Effector memory CD4-positive, alpha-beta T cell (primary cell): ENCODE results near the gene CPNE9.
A peak's percentile ranks its signal among the peaks of the same experiment; 100 is the strongest.
"Not testable (repeated sequence)": the region's sequence is repeated elsewhere in the genome, so short reads cannot be mapped to it uniquely, and the experiment has no call there.

ENCODE experiments used
- DNase-seq, 3 donors: peaks; one replicate each; pipeline ENCODE4 v3.0.0-alpha.2; 2020
- H3K27ac ChIP-seq: 2 replicates; pipeline ENCODE4 v1.7.0; 2013; ENCODE audit warnings: mild to moderate bottlenecking, low read length, moderate library complexity; ENCODE audit not compliant: insufficient read depth, poor library complexity, severe bottlenecking
- H3K27me3 ChIP-seq: replicated peaks from 2 replicates; pipeline ENCODE4 v1.7.0; 2013; ENCODE audit warnings: mild to moderate bottlenecking, low read length; ENCODE audit not compliant: insufficient read depth, control insufficient read depth, poor library complexity, severe bottlenecking
- H3K36me3 ChIP-seq: 2 replicates; pipeline ENCODE4 v1.7.0; 2013; ENCODE audit warnings: mild to moderate bottlenecking, low read length, moderate library complexity; ENCODE audit not compliant: control insufficient read depth, insufficient read depth
- H3K4me1 ChIP-seq: 2 replicates; pipeline ENCODE4 v1.7.0; 2013; ENCODE audit warnings: low read length, mild to moderate bottlenecking; ENCODE audit not compliant: control insufficient read depth, insufficient read depth, poor library complexity, severe bottlenecking
- H3K4me3 ChIP-seq: 2 replicates; pipeline ENCODE4 v1.7.0; 2013; ENCODE audit warnings: low read length, low read depth, mild to moderate bottlenecking; ENCODE audit not compliant: insufficient read depth, poor library complexity, severe bottlenecking
- H3K9me3 ChIP-seq: 2 replicates; pipeline ENCODE4 v1.7.0; 2013; ENCODE audit warnings: mild to moderate bottlenecking, low read length, moderate library complexity; ENCODE audit not compliant: control insufficient read depth

CPNE9 gene

DNA sequence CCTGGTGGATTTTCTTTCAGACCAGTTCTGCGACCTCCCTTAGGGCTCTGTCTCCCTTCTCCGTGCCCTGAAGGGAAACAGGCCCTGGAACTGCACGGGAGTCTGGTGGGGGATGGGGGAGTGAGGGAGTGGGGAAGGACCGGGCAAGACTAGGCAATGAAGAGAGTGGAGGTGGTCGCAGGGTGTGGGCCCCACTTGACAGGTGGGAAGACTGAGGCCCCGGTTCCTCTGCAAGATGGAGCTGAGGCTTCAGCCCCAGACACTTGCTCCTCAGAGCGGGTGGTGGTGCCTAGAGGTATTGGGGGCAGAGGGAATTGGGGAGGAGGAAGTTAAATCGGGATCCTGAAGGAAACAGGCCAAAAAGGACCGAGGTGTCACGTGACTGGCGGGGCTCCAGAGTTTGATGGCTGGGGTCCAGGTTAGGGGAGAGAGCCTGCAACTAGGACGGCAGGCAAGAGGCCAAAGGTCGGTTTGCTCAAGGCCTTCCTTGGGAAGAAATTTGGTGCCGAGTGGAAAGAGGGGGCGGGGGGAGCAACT lies 66.7 kb downstream of the CPNE9 start:
- Histone ChIP-seq H3K4me3 (peak overlapping the region; percentile 59), H3K27ac (no peak overlapping the region), H3K36me3 (no peaks in the 10 kb centered on the region), H3K27me3 (no peaks in the 10 kb centered on the region), H3K9me3 (no peaks in the 10 kb centered on the region), H3K4me1 (peaks cover 12% of the 10 kb centered on the region)
- DNase-seq, result no peak

DNA sequence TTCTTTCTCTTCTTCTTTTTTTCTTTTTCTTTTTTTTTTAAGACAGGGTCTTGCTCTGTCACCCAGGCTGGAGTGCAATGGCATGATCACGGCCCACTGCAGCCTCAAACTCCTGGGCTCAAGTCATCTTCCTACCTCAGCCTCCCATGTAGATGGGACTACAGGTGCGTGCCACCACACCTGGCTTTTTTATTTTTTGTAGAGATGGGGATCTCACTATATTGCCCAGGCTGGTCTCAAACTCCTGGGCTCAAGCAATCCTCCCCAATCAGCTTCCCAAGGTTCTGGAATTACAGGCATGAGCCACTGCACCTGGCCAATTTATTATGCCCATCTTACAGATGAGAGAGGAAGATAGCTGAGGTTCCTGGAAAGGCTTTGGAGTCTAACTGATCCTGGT lies 67.4 kb downstream of the CPNE9 start:
- peaks cover 12% of the 10 kb centered on the region for H3K4me1 ChIP-seq
- H3K4me3 ChIP-seq, H3K27ac ChIP-seq, H3K9me3 ChIP-seq, DNase-seq, H3K36me3 ChIP-seq, H3K27me3 ChIP-seq: not testable (repeated sequence)

DNA sequence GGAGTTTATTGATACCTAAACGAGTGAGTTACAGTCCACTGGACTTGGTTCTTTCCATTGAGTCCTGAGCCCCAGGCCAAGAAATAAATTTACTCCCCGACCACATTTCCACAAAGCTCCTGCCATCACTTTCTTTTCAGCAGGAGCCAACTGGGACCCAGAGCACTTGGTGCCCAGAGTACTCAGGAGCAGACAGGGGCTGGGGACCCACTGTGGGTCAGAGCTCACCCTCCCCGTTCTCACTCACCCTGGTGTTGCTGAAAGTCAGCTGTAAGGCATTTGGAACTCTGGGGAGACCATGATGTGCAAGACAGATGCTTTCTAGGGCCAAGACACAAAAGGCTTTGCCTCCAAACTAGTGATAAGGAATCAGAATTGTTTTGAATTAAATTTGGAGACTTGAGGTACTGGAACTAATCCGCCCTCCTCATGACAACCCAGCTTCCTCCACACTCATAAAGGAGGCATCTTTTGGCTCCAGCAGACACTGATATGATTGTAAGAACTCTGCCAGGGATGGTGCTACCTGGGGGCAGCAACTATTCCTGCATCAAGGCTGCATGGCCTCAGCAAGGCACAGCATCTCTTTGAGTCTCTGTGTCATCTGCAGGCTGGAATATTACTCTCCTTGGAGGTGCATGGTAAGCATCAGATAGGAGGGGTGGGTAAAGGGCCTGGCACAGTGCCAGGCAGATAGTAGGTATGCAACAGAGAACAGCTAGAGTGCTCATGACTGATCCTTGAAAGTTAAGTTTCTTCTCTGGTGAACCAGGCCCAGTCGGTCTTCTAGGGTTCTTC lies 73.5 kb downstream of the CPNE9 start:
- Histone ChIP-seq H3K27me3 (no peaks in the 10 kb centered on the region), H3K36me3 (peaks cover 8% of the 10 kb centered on the region), H3K4me3 (no peak overlapping the region), H3K9me3 (no peaks in the 10 kb centered on the region), H3K4me1 (peaks cover 25% of the 10 kb centered on the region), H3K27ac (no peak overlapping the region)
- DNase-seq, result no peak

DNA sequence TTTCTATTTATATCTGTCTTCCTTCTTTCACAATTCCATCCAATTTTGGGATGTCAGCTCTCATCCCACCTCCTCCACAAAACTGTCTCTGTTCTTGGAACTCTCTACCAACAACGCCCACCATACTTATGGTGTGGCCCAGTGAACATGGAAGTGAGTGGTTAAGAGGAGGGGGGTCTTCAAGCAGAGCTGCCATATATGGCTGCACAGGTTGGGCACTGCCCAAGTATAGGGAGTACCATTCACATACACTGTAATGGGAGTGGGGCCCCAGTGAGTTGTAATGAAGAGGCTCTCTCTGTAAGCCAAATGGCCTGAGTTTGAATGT lies 74.0 kb downstream of the CPNE9 start:
- Histone ChIP-seq H3K9me3 (no peaks in the 10 kb centered on the region), H3K4me3 (no peak overlapping the region), H3K27me3 (no peaks in the 10 kb centered on the region), H3K27ac (no peak overlapping the region), H3K36me3 (peaks cover 9% of the 10 kb centered on the region), H3K4me1 (peaks cover 25% of the 10 kb centered on the region)
- DNase-seq, result no peak

DNA sequence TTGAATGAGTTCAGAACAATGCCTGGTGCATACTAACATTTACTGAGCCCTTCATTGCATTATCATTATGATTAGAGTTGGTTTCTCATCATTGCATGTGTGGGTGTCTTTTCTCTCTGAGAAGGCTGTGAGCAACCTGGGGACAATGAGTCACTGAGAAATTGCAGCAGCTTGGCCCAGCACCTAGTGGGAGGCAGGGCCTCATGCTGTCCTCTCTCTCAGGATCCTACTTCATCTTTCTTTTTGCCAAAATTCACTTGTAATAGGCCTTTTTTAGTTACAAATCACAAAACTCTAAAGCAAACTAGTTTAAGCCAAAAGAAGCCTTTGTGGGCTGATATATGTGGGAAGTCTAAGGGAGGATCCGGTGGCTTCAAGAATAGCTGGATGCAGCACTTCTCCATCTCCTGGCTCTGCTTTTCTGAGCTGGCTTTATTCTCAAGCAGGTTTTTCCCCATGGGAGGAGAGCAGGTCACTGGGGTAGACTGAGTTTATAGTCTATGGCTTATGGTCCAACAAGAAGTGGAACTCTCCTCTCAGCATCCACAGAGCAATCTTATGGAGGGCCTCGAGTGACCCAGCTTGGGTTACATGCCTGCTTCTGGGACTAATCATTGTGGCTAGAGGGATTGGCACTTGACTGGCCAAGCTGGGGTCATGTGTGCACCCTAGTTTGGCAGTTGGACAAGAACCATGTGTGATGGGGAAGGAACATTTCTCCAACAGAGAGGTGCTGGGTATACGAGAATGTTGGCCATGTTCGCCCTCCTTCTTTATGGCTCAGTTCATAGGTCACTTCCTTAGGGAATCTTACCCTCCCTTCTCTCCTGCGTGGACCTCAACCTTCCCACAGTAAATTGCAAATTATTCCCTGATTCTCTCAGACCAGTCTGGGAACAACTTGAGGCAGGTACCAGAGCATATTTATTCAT lies 74.8 kb downstream of the CPNE9 start:
- H3K27ac ChIP-seq, result no peak overlapping the region
- H3K36me3 ChIP-seq, result peaks cover 9% of the 10 kb centered on the region
- peaks cover 25% of the 10 kb centered on the region for H3K4me1 ChIP-seq
- DNase-seq, result no peak
- no peaks in the 10 kb centered on the region for H3K27me3 ChIP-seq
- H3K9me3 ChIP-seq, result no peaks in the 10 kb centered on the region
- no peak overlapping the region for H3K4me3 ChIP-seq

DNA sequence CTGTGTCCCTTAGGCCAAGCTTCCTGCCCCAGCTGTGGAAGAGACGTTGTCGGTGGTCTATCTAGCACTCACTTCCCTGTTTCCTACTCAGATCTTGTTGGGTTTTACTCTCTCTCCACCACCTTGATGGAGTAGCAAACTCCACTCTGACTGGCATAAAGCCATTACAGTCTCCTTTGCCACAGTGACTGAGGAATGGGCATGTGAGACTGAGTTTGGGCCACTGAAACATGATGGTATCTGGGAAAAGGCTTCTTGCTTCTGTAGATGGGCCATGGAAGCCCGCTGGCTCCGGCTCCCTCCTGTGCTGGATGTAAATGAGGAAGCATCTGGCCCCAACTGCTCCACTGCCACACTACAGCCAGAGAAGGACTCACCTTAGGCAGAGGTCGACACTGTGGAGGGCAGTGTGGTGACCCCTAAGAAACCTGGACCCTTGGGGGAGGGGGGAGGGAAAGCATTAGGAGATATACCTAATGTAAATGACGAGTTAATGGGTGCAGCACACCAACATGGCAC lies 75.5 kb downstream of the CPNE9 start:
- H3K27ac ChIP-seq, result no peak overlapping the region
- no peak for DNase-seq
- H3K4me1 ChIP-seq, result peaks cover 25% of the 10 kb centered on the region
- H3K9me3 ChIP-seq, result no peaks in the 10 kb centered on the region
- peaks cover 15% of the 10 kb centered on the region for H3K36me3 ChIP-seq
- H3K27me3 ChIP-seq, result no peaks in the 10 kb centered on the region
- H3K4me3 ChIP-seq, result no peak overlapping the region
